Stimulated activated CD8-positive, alpha-beta memory T cell treated with anti-CD3 and anti-CD28 coated beads, Interleukin-7, amount 100 ng/mL, for 48 hours (primary cell): Measurements from ENCODE around the gene LMBR1L.

ENCODE experiments used
- DNase-seq, 2 donors: peaks; one replicate each; pipeline ENCODE4 v3.0.0-alpha.2; 2020; ENCODE audit warnings: low read depth in 1 of 2; ENCODE audit errors: extremely low read depth in 1 of 2

Gene LMBR1L

GRCh38 chr12:49121047-49121696 is 10.5 kb upstream of the LMBR1L start:
- no peak for DNase-seq

DNA sequence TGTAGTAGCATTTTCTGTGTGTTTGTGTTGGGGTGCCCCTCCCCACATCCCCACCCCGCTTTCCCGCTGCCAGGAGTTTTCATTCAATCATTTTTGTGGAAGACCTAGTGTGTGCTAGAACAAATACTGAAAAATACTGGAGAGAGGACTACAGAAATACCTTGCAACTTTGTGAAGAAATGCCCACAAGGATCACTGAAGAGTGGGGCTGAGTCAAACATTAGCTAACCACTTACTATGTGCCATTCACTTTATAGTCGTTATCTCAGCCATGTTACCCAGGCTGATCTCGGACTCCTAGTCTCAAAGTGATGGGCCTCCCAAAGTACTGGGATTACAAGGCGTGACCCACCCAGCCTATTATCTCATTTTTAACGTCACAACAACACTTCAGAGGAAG is 559 bp upstream of the LMBR1L start:
- DNase-seq = no peak

- DNase-seq = no peak
Measured at GRCh38 chr12:49109641-49110463, 795 bp downstream of the LMBR1L start.

GRCh38 chr12:49108958-49109404 is 1.7 kb downstream of the LMBR1L start:
- DNase-seq = no peak

DNA sequence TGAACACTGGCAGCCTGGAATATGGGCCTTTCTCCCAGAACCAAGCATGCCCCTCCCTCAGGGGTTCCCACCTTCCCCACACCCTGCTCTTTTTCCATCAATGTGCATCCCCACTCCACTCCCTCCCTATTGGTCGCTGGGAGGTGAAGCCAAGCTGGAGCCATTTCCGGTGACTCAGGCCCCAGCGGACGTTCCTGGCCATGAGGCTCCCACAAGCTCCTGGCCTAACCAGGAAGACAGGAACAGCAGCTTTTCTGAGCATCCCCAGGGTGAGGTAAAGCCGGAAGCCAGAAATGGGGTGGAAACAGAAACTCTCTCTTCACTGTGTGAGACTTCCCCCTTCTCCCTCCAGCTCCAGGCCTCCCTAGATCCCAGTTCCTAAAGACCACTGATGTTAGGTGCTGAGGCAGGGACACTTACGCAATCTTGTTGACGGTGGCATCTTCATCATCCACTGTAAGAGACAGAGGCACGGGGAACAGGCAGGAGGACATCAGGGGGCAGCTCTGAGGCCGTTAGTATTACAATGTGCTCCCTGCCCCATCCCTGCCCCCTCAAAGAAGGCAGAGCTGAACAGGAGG is 5.1 kb downstream of the LMBR1L start:
- DNase-seq = no peak

DNA sequence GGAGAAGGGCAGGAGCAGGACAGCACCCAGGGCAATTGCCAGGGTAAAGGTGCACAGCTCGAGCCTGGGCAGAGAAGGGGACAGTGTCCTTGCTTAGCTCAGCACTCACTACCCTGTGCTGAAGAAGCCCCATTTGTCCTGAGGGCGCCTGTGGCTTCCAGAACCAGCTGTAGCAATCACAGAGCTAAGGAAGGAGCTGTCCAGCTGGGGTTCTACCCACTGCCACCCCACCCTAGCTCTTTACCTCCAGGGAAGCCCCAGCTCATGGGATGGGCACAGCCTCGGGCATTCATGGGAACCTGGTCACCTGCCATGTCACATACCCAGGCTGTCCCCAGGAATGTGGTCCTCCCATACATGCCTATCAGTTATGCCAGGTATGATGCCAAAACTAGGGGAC is 5.8 kb downstream of the LMBR1L start:
- DNase-seq = no peak

DNA sequence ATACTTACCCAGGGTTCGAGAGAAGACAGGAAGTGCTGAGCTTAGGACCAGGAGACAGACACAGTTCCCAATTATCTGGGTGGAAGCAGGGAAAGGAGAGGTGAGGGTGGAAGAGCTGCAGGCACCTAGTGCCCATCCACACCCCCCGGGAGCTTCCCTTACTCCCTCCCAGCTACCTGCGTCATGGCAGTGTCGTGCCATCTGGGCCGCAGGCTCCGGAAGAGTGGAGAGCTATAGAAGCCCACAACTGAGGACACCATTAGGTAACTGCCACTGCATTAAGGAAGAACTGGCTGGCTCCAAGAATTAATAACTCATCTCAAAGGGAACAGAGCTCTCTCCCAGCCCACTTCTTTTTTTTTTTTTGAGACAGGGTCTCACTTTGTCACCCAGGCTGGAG is 10.3 kb downstream of the LMBR1L start:
- DNase-seq = no peak

- no peak for DNase-seq
Measured at GRCh38 chr12:49098703-49099102, 11.9 kb downstream of the LMBR1L start.

GRCh38 chr12:49098035-49098451 is 12.6 kb downstream of the LMBR1L start:
- DNase-seq = peak in 1 of 2 donors; percentile 30

- no peak for DNase-seq
Measured at GRCh38 chr12:49097381-49097780, 13.3 kb downstream of the LMBR1L start.

GRCh38 chr12:49094975-49095365 is 15.7 kb downstream of the LMBR1L start:
- no peak for DNase-seq

DNA sequence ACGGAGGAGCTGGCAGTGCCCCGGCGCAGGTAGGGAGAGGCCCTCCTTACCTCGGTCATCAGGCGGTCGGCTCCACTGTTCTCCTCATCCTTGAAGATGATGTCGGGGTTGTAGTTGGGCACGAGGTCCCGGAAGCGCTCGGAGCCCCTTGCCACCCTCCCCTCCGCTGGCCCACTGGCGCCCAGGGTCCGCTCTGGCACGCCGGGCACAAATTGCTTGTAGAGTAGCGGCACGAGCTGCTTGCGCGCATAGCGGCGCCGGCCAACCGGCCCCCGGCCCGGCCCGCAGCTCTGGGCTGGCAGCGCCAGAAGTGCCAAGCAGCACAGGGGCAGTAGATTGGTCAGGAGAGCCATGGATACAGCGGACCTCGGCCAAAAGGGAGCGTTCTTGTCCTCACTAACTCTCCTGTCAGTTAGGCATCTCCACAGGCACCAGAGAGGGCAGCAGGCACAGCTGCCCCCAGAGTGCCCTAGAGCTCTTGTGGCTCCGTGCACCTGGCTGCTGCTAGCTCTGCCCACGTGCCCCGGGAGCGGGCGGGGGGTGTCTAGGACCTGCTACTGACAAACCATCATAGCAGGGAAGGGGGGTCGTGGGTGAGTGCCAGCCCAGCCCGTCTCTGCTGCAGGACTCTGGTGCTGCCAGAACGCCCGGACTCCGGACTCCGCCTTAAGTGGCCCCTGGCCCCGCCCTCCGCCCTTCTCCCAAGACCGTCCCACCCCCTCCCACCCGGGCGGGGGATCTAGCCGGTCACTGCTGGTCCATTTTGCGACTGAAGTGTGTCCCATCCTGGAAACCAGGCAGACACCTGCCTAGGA is 16.3 kb downstream of the LMBR1L start, which contains the start of gene DHH:
DHH (minus strand) TSS at position 642 of the 815 bp plus-strand sequence; CDS start at position 353, 289 bp downstream.
- DNase-seq = no peak

DNA sequence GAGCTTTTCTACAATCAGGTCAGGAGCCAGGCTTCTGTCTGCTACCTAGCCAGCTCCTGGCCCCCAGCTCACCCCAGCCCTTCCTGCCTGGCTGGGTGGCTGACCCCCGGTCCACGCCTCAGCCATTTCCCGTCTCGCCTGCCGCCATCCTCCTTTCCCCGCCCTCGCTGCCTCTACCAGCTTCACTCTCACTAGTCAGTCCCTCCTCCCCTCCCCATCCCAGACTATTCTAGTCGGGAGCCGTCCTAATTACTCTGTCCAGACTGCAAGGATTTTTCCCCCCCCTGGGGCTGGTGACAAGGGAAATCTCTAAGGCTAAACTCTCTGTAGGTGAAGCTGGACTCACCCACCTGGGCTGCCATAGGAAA is 16.9 kb downstream of the LMBR1L start:
- no peak for DNase-seq

- no peak for DNase-seq
Measured at GRCh38 chr12:49092816-49093406, 17.7 kb downstream of the LMBR1L start.

- peak; percentile 20 to 47 for DNase-seq
Measured at GRCh38 chr12:49092086-49092815, 18.4 kb downstream of the LMBR1L start.

- no peak for DNase-seq
Measured at GRCh38 chr12:49091836-49092085, 18.9 kb downstream of the LMBR1L start.

DNA sequence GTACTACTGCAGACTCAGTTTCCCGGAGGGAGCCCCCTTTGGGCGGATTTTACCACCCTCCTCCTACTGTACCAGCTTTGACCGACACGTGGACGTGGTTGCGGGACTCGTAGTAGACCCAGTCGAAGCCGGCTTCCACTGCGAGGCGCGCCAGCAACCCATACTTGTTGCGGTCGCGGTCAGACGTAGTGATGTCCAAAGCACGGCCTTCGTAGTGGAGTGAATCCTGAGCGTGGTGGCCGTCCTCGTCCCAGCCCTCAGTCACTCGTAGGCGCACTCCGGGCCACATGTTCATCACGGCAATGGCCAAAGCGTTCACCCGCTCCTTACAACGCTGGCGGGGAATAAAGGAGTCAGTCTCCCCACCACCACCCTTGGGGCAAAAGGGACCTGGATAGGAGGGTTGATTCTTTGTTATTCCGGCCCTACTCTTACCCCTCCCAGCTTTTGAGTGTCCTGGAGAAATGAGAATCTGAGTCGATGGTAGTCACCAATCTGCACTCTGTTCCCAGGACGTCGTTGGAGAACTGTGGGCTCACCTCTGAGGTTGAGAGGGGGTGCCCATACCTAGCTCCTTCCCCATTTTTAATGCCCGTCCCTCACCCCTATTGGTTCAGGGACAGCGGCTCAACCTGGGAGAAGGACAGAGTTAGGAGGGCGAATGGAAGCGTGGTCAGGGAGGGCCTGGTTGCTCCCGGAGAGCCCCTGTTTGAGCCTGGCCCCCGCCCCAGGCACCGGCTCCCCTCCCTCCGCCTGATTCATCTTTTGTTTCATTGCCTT is 19.4 kb downstream of the LMBR1L start:
- no peak for DNase-seq

DNA sequence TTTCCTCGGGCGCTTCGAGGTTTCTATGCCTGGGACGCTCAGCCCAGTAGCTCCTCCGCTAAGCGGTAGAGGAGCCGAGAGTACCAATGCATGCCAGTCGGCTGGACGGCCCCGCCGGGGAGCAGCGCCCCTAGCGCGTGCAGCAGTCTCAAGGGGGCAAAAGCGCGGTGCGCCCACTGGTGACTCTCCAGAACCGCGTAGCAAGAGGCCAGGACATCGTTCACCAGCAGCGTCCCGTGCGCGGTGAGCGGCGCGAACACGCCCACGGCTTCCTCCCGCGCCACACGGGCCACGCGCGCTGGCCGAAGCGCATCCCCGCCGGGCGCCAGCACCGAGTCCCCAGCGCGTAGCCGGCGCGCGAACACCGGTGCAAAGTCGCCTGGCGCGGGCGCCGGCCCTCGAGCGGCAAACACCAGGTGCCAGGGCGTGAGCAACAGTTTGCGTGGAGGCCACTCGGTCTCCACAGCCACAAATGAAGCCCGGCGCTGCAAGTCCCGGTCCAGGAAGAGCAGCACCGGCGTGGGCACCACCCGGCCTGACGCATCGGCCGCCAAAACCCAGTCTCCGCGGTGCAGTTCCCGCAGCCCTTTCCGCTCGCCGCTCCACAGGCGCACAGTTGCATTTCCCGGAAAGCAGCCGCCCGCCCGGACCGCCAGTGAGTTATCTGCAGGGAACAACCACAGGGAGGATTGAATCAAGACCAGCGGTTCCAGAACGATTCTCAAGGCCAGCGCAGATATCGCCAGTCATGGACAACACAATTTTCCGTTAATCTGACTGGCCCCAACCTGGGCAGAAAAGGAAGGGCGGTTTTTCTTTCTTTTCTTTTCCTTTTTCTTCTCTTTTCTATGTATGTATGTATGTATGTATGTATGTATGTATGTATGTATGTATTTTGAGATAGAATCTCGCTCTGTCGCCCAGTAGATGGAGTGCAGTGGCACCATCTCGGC is 20.6 kb downstream of the LMBR1L start:
- DNase-seq = no peak
